MM.1S (cell line): Measurements from ENCODE around the gene ERAL1.

Source experiments
- CTCF ChIP-seq: fragments of 300-600 bp; sonication (generic); IDR thresholded peaks from 2 replicates; pipeline ENCODE4 v1.5.1; 2016; ENCODE audit warnings: antibody characterized with exemption, low read length, mixed read lengths
- EZH2phosphoT487 ChIP-seq: fragments of 300-600 bp; sonication (generic); IDR thresholded peaks from 2 replicates; pipeline ENCODE4 v1.6.1; 2018; ENCODE audit warnings: antibody characterized with exemption, low read length

GRCh38 chr17:28841901-28842281 is 12.9 kb upstream of the ERAL1 start:
- no peak for TF ChIP-seq EZH2phosphoT487
- no peak for TF ChIP-seq CTCF
